Loucy (cell line): ENCODE data around the gene MTR.

Source experiments
- CTCF ChIP-seq: fragments of 200-600 bp; sonication (generic); conservative IDR thresholded peaks from 2 replicates; pipeline ENCODE4 v1.5.1; 2014; ENCODE audit warnings: mild to moderate bottlenecking, antibody characterized with exemption, low read length
- EZH2phosphoT487 ChIP-seq: fragments of 200-600 bp; IDR thresholded peaks from 2 replicates; pipeline ENCODE4 v1.6.1; 2018; ENCODE audit warnings: antibody characterized with exemption, mild to moderate bottlenecking, moderate library complexity, borderline replicate concordance

DNA sequence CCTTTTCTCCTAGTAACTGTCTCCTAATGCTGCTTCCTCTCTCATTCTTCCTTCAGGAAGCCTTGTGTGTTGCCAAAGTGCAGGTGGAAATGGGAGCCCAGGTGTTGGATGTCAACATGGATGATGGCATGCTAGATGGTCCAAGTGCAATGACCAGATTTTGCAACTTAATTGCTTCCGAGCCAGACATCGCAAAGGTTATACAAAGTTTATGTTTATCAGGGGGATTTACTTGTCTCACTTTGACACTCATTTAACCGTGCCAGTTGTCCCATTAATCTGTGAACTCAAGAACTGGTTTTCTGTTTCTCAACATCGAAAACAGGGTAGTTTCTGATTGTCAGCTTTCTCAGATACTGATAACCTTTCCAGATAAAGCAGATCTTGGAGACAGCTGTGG lies 40.4 kb downstream of the MTR start:
- TF ChIP-seq CTCF (no peak), EZH2phosphoT487 (no peak)
